CD8-positive, alpha-beta memory T cell (primary cell): Measurements from ENCODE around the gene CDS1. TPM values are rescaled to one million over a fixed set of nuclear protein-coding genes. Genes with fewer than 3 reads are reported as not detected.
"Not testable (repeated sequence)": the region's sequence is repeated elsewhere in the genome, so short reads cannot be mapped to it uniquely, and the experiment has no call there.

Experiments used
- CTCF ChIA-PET: fragments of 350-600 bp; sonication (Branson Sonifier 250); formaldehyde crosslinking; loops from one replicate; lab custom pipeline; 2021; ENCODE audit warnings: antibody characterized with exemption; lab: Charles Lee
- POLR2A ChIA-PET: fragments of 350-600 bp; sonication (Branson Sonifier 250); formaldehyde crosslinking; loops from one replicate; lab custom pipeline; 2021; ENCODE audit warnings: antibody characterized with exemption; lab: Charles Lee
- DNase-seq, 5 donors: peaks; one replicate each; pipeline versions ENCODE4 v3.0.0 to v3.0.0-alpha.2; 2020 to 2022; ENCODE audit warnings: mixed read lengths in 1 of 5
- H3K27ac ChIP-seq: one replicate; pipeline ENCODE4 v1.7.0; 2013; ENCODE audit warnings: low read depth, mild to moderate bottlenecking, low read length, moderate library complexity
- H3K27me3 ChIP-seq: 2 replicates; pipeline ENCODE4 v1.7.0; 2013; ENCODE audit warnings: low read length, mild to moderate bottlenecking; ENCODE audit not compliant: insufficient read depth, poor library complexity, severe bottlenecking
- H3K36me3 ChIP-seq: 2 replicates; pipeline ENCODE4 v1.7.0; 2013; ENCODE audit warnings: mild to moderate bottlenecking, low read length, moderate library complexity; ENCODE audit not compliant: insufficient read depth
- H3K4me1 ChIP-seq: 2 replicates; pipeline ENCODE4 v1.7.0; 2013; ENCODE audit warnings: mild to moderate bottlenecking, low read length, moderate library complexity; ENCODE audit not compliant: insufficient read depth
- H3K4me3 ChIP-seq: 2 replicates; pipeline ENCODE4 v1.7.0; 2013; ENCODE audit warnings: mild to moderate bottlenecking, low read length
- H3K9me3 ChIP-seq: 2 replicates; pipeline ENCODE4 v1.7.0; 2013; ENCODE audit warnings: mild to moderate bottlenecking, low read length
- H3K27ac Mint-ChIP-seq, 8 donors: one replicate each; pipeline ENCODE4 v1.8.0; 2020 to 2021; ENCODE audit warnings: mixed read lengths in 8 of 8, mild to moderate bottlenecking in 6 of 8, inconsistent platforms in 3 of 8, moderate library complexity in 3 of 8
- H3K27me3 Mint-ChIP-seq, 2 donors: one replicate each; pipeline ENCODE4 v1.8.0; 2020 to 2021; ENCODE audit warnings: mixed read lengths in 2 of 2, mild to moderate bottlenecking in 1 of 2, moderate library complexity in 1 of 2
- H3K36me3 Mint-ChIP-seq, 3 donors: one replicate each; pipeline ENCODE4 v1.8.0; 2020 to 2021; ENCODE audit warnings: mixed read lengths in 3 of 3, inconsistent platforms in 1 of 3, mild to moderate bottlenecking in 1 of 3
- H3K4me1 Mint-ChIP-seq, 3 donors: one replicate each; pipeline ENCODE4 v1.8.0; 2020 to 2021; ENCODE audit warnings: mixed read lengths in 3 of 3, inconsistent platforms in 1 of 3, mild to moderate bottlenecking in 1 of 3
- H3K4me3 Mint-ChIP-seq, 7 donors: one replicate each; pipeline ENCODE4 v1.8.0; 2020 to 2021; ENCODE audit warnings: mixed read lengths in 7 of 7, mild to moderate bottlenecking in 6 of 7, moderate library complexity in 4 of 7, inconsistent platforms in 2 of 7
- H3K9me3 Mint-ChIP-seq, 5 donors: one replicate each; pipeline ENCODE4 v1.8.0; 2020 to 2022; ENCODE audit warnings: mixed read lengths in 5 of 5, mild to moderate bottlenecking in 3 of 5, moderate library complexity in 2 of 5, inconsistent platforms in 1 of 5
- polyA plus RNA-seq: library from polyadenylated mRNA; unstranded; fragments of 300-500 nt; fragmentation: Illumina TruSeq; gene quantifications from one replicate; pipeline ENCODE4 v1.2.3, GENCODE V29; 2021
- total RNA-seq, 2 experiments: library from RNA; stranded (reverse); gene quantifications; one replicate each; pipeline ENCODE4 v1.2.3, GENCODE V29; 2021

Gene CDS1
- total and polyA plus RNA-seq, 3 experiments from 2014 or later, result 0.20 to 0.44 (median 0.28) TPM

- H3K27ac Mint-ChIP-seq, H3K27me3 ChIP-seq, H3K4me1 ChIP-seq, H3K4me3 ChIP-seq, H3K36me3 Mint-ChIP-seq, H3K9me3 ChIP-seq, H3K36me3 ChIP-seq, POLR2A ChIA-PET, H3K4me1 Mint-ChIP-seq, H3K27ac ChIP-seq, H3K27me3 Mint-ChIP-seq, H3K9me3 Mint-ChIP-seq, H3K4me3 Mint-ChIP-seq, DNase-seq, CTCF ChIA-PET: not testable (repeated sequence)
Observed at GRCh38 chr4:84664767-84665166, 81.8 kb downstream of the CDS1 start.

- Mint-ChIP-seq H3K36me3 (no peaks in the 10 kb centered on the region), H3K27ac (no peak overlapping the region), H3K4me1 (no peaks in the 10 kb centered on the region), H3K9me3 (peaks cover 0 to 6% (median 0%) of the 10 kb centered on the region in 5 donors), H3K27me3 (peaks cover 0 to 3% of the 10 kb centered on the region in 2 donors), H3K4me3 (no peak overlapping the region)
- ChIA-PET CTCF (no interaction called here), POLR2A (no interaction called here)
- no peak overlapping the region for H3K27ac ChIP-seq
- no peak overlapping the region for H3K4me3 ChIP-seq
- no peak for DNase-seq
- no peaks in the 10 kb centered on the region for H3K36me3 ChIP-seq
- H3K9me3 ChIP-seq, result no peaks in the 10 kb centered on the region
- no peaks in the 10 kb centered on the region for H3K4me1 ChIP-seq
- no peaks in the 10 kb centered on the region for H3K27me3 ChIP-seq
Observed at GRCh38 chr4:84666439-84666838, 83.5 kb downstream of the CDS1 start.

GRCh38 chr4:84669201-84669600 lies 86.3 kb downstream of the CDS1 start:
- no peak for DNase-seq
- no peak overlapping the region for H3K4me3 Mint-ChIP-seq
- Histone ChIP-seq H3K27ac (no peak overlapping the region), H3K4me3 (no peak overlapping the region), H3K27me3 (no peaks in the 10 kb centered on the region), H3K36me3 (no peaks in the 10 kb centered on the region), H3K4me1 (no peaks in the 10 kb centered on the region), H3K9me3 (no peaks in the 10 kb centered on the region)
- H3K4me1 Mint-ChIP-seq, result no peaks in the 10 kb centered on the region
- CTCF ChIA-PET, result no interaction called here
- peaks cover 0 to 2% of the 10 kb centered on the region in 2 donors for H3K27me3 Mint-ChIP-seq
- no peak overlapping the region for H3K27ac Mint-ChIP-seq
- POLR2A ChIA-PET, result no interaction called here
- peaks cover 0 to 6% (median 0%) of the 10 kb centered on the region in 5 donors for H3K9me3 Mint-ChIP-seq
- no peaks in the 10 kb centered on the region for H3K36me3 Mint-ChIP-seq

GRCh38 chr4:84672177-84672576 lies 89.2 kb downstream of the CDS1 start:
- Mint-ChIP-seq H3K4me1 (no peaks in the 10 kb centered on the region), H3K36me3 (no peaks in the 10 kb centered on the region), H3K27ac (no peak overlapping the region), H3K4me3 (no peak overlapping the region), H3K9me3 (no peaks in the 10 kb centered on the region), H3K27me3 (peaks cover 0 to 2% of the 10 kb centered on the region in 2 donors)
- Histone ChIP-seq H3K4me1 (no peaks in the 10 kb centered on the region), H3K36me3 (no peaks in the 10 kb centered on the region), H3K27me3 (no peaks in the 10 kb centered on the region), H3K4me3 (no peak overlapping the region), H3K27ac (no peak overlapping the region), H3K9me3 (no peaks in the 10 kb centered on the region)
- CTCF ChIA-PET, result no interaction called here
- no peak for DNase-seq
- POLR2A ChIA-PET, result no interaction called here

GRCh38 chr4:84673475-84674240 lies 90.7 kb downstream of the CDS1 start:
- no peak for DNase-seq
- Mint-ChIP-seq H3K27ac (no peak overlapping the region), H3K4me1 (no peaks in the 10 kb centered on the region), H3K36me3 (no peaks in the 10 kb centered on the region), H3K27me3 (peaks cover 0 to 2% of the 10 kb centered on the region in 2 donors), H3K9me3 (no peaks in the 10 kb centered on the region), H3K4me3 (no peak overlapping the region)
- Histone ChIP-seq H3K27ac (no peak overlapping the region), H3K36me3 (no peaks in the 10 kb centered on the region), H3K27me3 (no peaks in the 10 kb centered on the region), H3K9me3 (no peaks in the 10 kb centered on the region), H3K4me3 (no peak overlapping the region), H3K4me1 (no peaks in the 10 kb centered on the region)
- CTCF ChIA-PET, result no interaction called here
- POLR2A ChIA-PET, result no interaction called here

GRCh38 chr4:84677093-84677492 lies 94.2 kb downstream of the CDS1 start:
- ChIA-PET CTCF (no interaction called here), POLR2A (no interaction called here)
- no peaks in the 10 kb centered on the region for H3K4me1 ChIP-seq
- no peak overlapping the region for H3K27ac ChIP-seq
- H3K36me3 ChIP-seq, result no peaks in the 10 kb centered on the region
- H3K36me3 Mint-ChIP-seq, result no peaks in the 10 kb centered on the region
- no peak for DNase-seq
- no peak overlapping the region for H3K4me3 ChIP-seq
- peaks cover 0 to 3% (median 0%) of the 10 kb centered on the region in 5 donors for H3K9me3 Mint-ChIP-seq
- no peaks in the 10 kb centered on the region for H3K27me3 Mint-ChIP-seq
- no peaks in the 10 kb centered on the region for H3K27me3 ChIP-seq
- no peak overlapping the region for H3K4me3 Mint-ChIP-seq
- no peaks in the 10 kb centered on the region for H3K9me3 ChIP-seq
- no peak overlapping the region for H3K27ac Mint-ChIP-seq
- H3K4me1 Mint-ChIP-seq, result peaks cover 0 to 6% (median 0%) of the 10 kb centered on the region in 3 donors

GRCh38 chr4:84677995-84678394 lies 95.1 kb downstream of the CDS1 start:
- no peak for DNase-seq
- Mint-ChIP-seq H3K27ac (no peak overlapping the region), H3K27me3 (no peaks in the 10 kb centered on the region), H3K4me1 (peaks cover 0 to 6% (median 0%) of the 10 kb centered on the region in 3 donors), H3K9me3 (peaks cover 0 to 3% (median 0%) of the 10 kb centered on the region in 5 donors), H3K4me3 (no peak overlapping the region), H3K36me3 (no peaks in the 10 kb centered on the region)
- Histone ChIP-seq H3K9me3 (no peaks in the 10 kb centered on the region), H3K36me3 (no peaks in the 10 kb centered on the region), H3K4me3 (no peak overlapping the region), H3K27me3 (no peaks in the 10 kb centered on the region), H3K4me1 (no peaks in the 10 kb centered on the region), H3K27ac (no peak overlapping the region)
- ChIA-PET POLR2A (no interaction called here), CTCF (no interaction called here)

GRCh38 chr4:84678976-84679744 lies 96.2 kb downstream of the CDS1 start:
- DNase-seq, result no peak

More at GRCh38 chr4:84678976-84679744, 96.2 kb downstream of the CDS1 start:
- CTCF ChIA-PET, result no interaction called here
- Mint-ChIP-seq H3K9me3 (peaks cover 0 to 3% (median 0%) of the 10 kb centered on the region in 5 donors), H3K27me3 (no peaks in the 10 kb centered on the region), H3K36me3 (no peaks in the 10 kb centered on the region), H3K4me3 (no peak overlapping the region), H3K27ac (no peak overlapping the region), H3K4me1 (peaks cover 0 to 6% (median 0%) of the 10 kb centered on the region in 3 donors)
- no peaks in the 10 kb centered on the region for H3K4me1 ChIP-seq
- H3K9me3 ChIP-seq, result no peaks in the 10 kb centered on the region
- H3K27me3 ChIP-seq, result no peaks in the 10 kb centered on the region
- no peak overlapping the region for H3K27ac ChIP-seq
- no peak overlapping the region for H3K4me3 ChIP-seq
- no peaks in the 10 kb centered on the region for H3K36me3 ChIP-seq
- POLR2A ChIA-PET, result no interaction called here
